Natural killer cell (primary cell): ENCODE data around the gene SCAPER. TPM values are rescaled to one million over a fixed set of nuclear protein-coding genes. Genes with fewer than 3 reads are reported as not detected.

ENCODE experiments used
- ATAC-seq, 3 donors: fragments of 150-1000 bp in 2 of 3; fragments of 200-7000 bp in 1 of 3; cut with Tn5 transposase; 1 replicate in 1 of 3; 2 replicates in 2 of 3; pipeline ENCODE4 v1.10.0; 2021; ENCODE audit warnings: mild to moderate bottlenecking in 2 of 3, moderate library complexity in 2 of 3
- DNase-seq, 2 donors: peaks; one replicate each; pipeline versions ENCODE4 v3.0.0 to v3.0.0-alpha.2; 2013 to 2021; ENCODE audit warnings: mixed read lengths in 1 of 2
- H3K27ac ChIP-seq: one replicate; pipeline ENCODE4 v1.5.1; 2013; ENCODE audit warnings: mild to moderate bottlenecking, low read length
- H3K27me3 ChIP-seq: one replicate; pipeline ENCODE4 v1.6.1; 2013; ENCODE audit warnings: low read length; ENCODE audit not compliant: control insufficient read depth, insufficient read depth
- H3K36me3 ChIP-seq: one replicate; pipeline ENCODE4 v1.6.1; 2013; ENCODE audit warnings: low read length; ENCODE audit not compliant: control insufficient read depth, insufficient read depth
- H3K4me1 ChIP-seq: one replicate; pipeline ENCODE4 v1.6.1; 2013; ENCODE audit warnings: low read length; ENCODE audit not compliant: control insufficient read depth, insufficient read depth
- H3K4me3 ChIP-seq: one replicate; pipeline ENCODE4 v1.5.1; 2013; ENCODE audit warnings: low read length
- H3K9me3 ChIP-seq: one replicate; pipeline ENCODE4 v1.6.1; 2013; ENCODE audit warnings: low read length; ENCODE audit not compliant: control insufficient read depth, insufficient read depth
- H3K27ac Mint-ChIP-seq, 2 donors: one replicate each; pipeline ENCODE4 v1.8.0; 2022; ENCODE audit warnings: mild to moderate bottlenecking in 2 of 2, mixed read lengths in 2 of 2, moderate library complexity in 1 of 2
- H3K27me3 Mint-ChIP-seq, 2 donors: one replicate each; pipeline ENCODE4 v1.8.0; 2022; ENCODE audit warnings: low read depth in 2 of 2, mixed read lengths in 2 of 2
- H3K36me3 Mint-ChIP-seq: one replicate; pipeline ENCODE4 v1.8.0; 2022; ENCODE audit warnings: mixed read lengths
- H3K4me1 Mint-ChIP-seq, 2 donors: one replicate each; pipeline ENCODE4 v1.8.0; 2022; ENCODE audit warnings: mixed read lengths in 2 of 2
- H3K4me3 Mint-ChIP-seq: one replicate; pipeline ENCODE4 v1.8.0; 2022; ENCODE audit warnings: mild to moderate bottlenecking, moderate library complexity, mixed read lengths
- H3K9me3 Mint-ChIP-seq, 2 donors: one replicate each; pipeline ENCODE4 v1.8.0; 2022; ENCODE audit warnings: mixed read lengths in 2 of 2
- CTCF ChIP-seq: fragments of 200-600 bp; IDR thresholded peaks from one replicate; pipeline ENCODE4 v1.8.0; 2022; ENCODE audit warnings: antibody characterized with exemption
- WGBS: methylation state at CpG from one replicate; pipeline ENCODE4 v1.1.7; 2013; ENCODE audit warnings: missing lambda C conversion rate; ENCODE audit not compliant: insufficient coverage; 5-methylcytosine and 5-hydroxymethylcytosine counted together
- intact Hi-C: fragments of 100-400 bp; cut with micrococcal nuclease; formaldehyde crosslinking; loops from one replicate; pipeline ENCODE4 v1.14.2; 2022
- total RNA-seq, 4 donors: library from RNA; stranded (reverse); fragments of 120-200 nt in 1 of 4; gene quantifications; one replicate each; pipeline versions ENCODE4 v1.2.3 to v1.2.4, GENCODE V29; 2013 to 2022

The SCAPER gene
- total RNA-seq, 3 donors from 2014 or later (not counting 1 experiment from before 2014, with no cell fraction given) = 48.1 to 53.6 (median 51.8) TPM

GRCh38 chr15:76468722-76469121 lies 436.4 kb downstream of the SCAPER start:
- no peaks in the 10 kb centered on the region for H3K27me3 ChIP-seq
- intact Hi-C loops = no loop called here
- WGBS = 100% methylated on average over 2 of the region's 2 CpGs
- peaks cover 10% of the 10 kb centered on the region for H3K36me3 ChIP-seq
- no peak overlapping the region for H3K4me3 ChIP-seq
- H3K9me3 ChIP-seq = no peaks in the 10 kb centered on the region
- no peak for ATAC-seq
- H3K27ac ChIP-seq = no peak overlapping the region
- DNase-seq = no peak
- TF ChIP-seq CTCF = no peak
- H3K4me1 ChIP-seq = no peaks in the 10 kb centered on the region
- Mint-ChIP-seq H3K4me3 (no peak overlapping the region), H3K36me3 (peaks cover 38% of the 10 kb centered on the region), H3K27me3 (no peaks in the 10 kb centered on the region), H3K4me1 (no peaks in the 10 kb centered on the region), H3K27ac (no peak overlapping the region), H3K9me3 (peaks cover 5 to 6% of the 10 kb centered on the region in 2 donors)

- DNase-seq (no peak), ATAC-seq (no peak)
- 100% methylated on average over 1 of the region's 1 CpG for WGBS
- intact Hi-C loops = no loop called here
- no peak for TF ChIP-seq CTCF
- Mint-ChIP-seq H3K4me1 (no peaks in the 10 kb centered on the region), H3K4me3 (no peak overlapping the region), H3K27ac (no peak overlapping the region), H3K36me3 (peaks cover 39% of the 10 kb centered on the region), H3K9me3 (peaks cover 5 to 6% of the 10 kb centered on the region in 2 donors), H3K27me3 (no peaks in the 10 kb centered on the region)
- H3K9me3 ChIP-seq = no peaks in the 10 kb centered on the region
- no peak overlapping the region for H3K27ac ChIP-seq
- no peaks in the 10 kb centered on the region for H3K4me1 ChIP-seq
- peaks cover 10% of the 10 kb centered on the region for H3K36me3 ChIP-seq
- H3K4me3 ChIP-seq = no peak overlapping the region
- no peaks in the 10 kb centered on the region for H3K27me3 ChIP-seq
Observed at GRCh38 chr15:76467136-76467535, 438.0 kb downstream of the SCAPER start.

- H3K36me3 Mint-ChIP-seq = peaks cover 38% of the 10 kb centered on the region
- H3K4me3 Mint-ChIP-seq = no peak overlapping the region
- ATAC-seq (no peak), DNase-seq (no peak)
- intact Hi-C loops = no loop called here
- Histone ChIP-seq H3K27ac (no peak overlapping the region), H3K9me3 (no peaks in the 10 kb centered on the region), H3K36me3 (peaks cover 10% of the 10 kb centered on the region), H3K4me1 (no peaks in the 10 kb centered on the region), H3K27me3 (no peaks in the 10 kb centered on the region), H3K4me3 (no peak overlapping the region)
- H3K9me3 Mint-ChIP-seq = peaks cover 5 to 6% of the 10 kb centered on the region in 2 donors
- no peak overlapping the region for H3K27ac Mint-ChIP-seq
- WGBS = no CpG with 5 or more reads among the region's 1 CpG
- no peaks in the 10 kb centered on the region for H3K4me1 Mint-ChIP-seq
- no peaks in the 10 kb centered on the region for H3K27me3 Mint-ChIP-seq
- no peak for TF ChIP-seq CTCF
Observed at GRCh38 chr15:76465728-76466127, 439.4 kb downstream of the SCAPER start.

GRCh38 chr15:76464247-76464646 lies 440.9 kb downstream of the SCAPER start:
- Mint-ChIP-seq H3K9me3 (peaks cover 5 to 6% of the 10 kb centered on the region in 2 donors), H3K4me3 (no peak overlapping the region), H3K4me1 (no peaks in the 10 kb centered on the region), H3K36me3 (peaks cover 37% of the 10 kb centered on the region), H3K27me3 (no peaks in the 10 kb centered on the region), H3K27ac (no peak overlapping the region)
- Histone ChIP-seq H3K36me3 (peaks cover 4% of the 10 kb centered on the region), H3K4me1 (no peaks in the 10 kb centered on the region), H3K9me3 (no peaks in the 10 kb centered on the region), H3K4me3 (no peak overlapping the region), H3K27ac (no peak overlapping the region), H3K27me3 (no peaks in the 10 kb centered on the region)
- TF ChIP-seq CTCF = no peak
- WGBS = 100% methylated on average over 1 of the region's 2 CpGs
- intact Hi-C loops = no loop called here
- DNase-seq = no peak
- no peak for ATAC-seq
